IMR-90 (cell line): ENCODE results near the gene NECTIN4. TPM values are rescaled to one million over a fixed set of nuclear protein-coding genes. Genes with fewer than 3 reads are reported as not detected.

Experiments
- ATAC-seq: fragments of 200-7000 bp; cut with Tn5 transposase; 2 replicates; pipeline ENCODE4 v1.9.1; 2020; ENCODE audit warnings: low read depth, mild to moderate bottlenecking, moderate library complexity
- BruUV-seq: library from RNA; stranded (reverse); fragments of 400-500 nt; replicated peaks from 2 replicates; lab custom pipeline; 2021; lab: Mats Ljungman, UMichigan
- CTCF ChIA-PET: fragments of 300-600 bp; formaldehyde crosslinking; extraction: SDS; loops from one replicate; lab custom pipeline; 2021; ENCODE audit warnings: antibody characterized with exemption; lab: Yijun Ruan, JAX
- POLR2A ChIA-PET: fragments of 300-600 bp; sonication (Branson Sonifier 250); formaldehyde crosslinking; loops from one replicate; lab custom pipeline; 2022; ENCODE audit warnings: antibody characterized with exemption; ENCODE audit not compliant: unreplicated experiment; lab: Charles Lee
- DNase-seq: peaks from one replicate; pipeline ENCODE4 v3.0.0; 2013
- H2AFZ ChIP-seq: replicated peaks from 2 replicates; pipeline ENCODE3; 2013; ENCODE audit warnings: low read length, mild to moderate bottlenecking; ENCODE audit not compliant: poor library complexity
- H2AK5ac ChIP-seq: 2 replicates; pipeline ENCODE4 v1.6.1; 2013; ENCODE audit warnings: low read depth, low read length, inconsistent platforms
- H2AK9ac ChIP-seq: replicated peaks from 2 replicates; pipeline ENCODE3; 2013; ENCODE audit warnings: mild to moderate bottlenecking, low read depth, low read length, moderate library complexity; ENCODE audit not compliant: poor library complexity
- H2BK120ac ChIP-seq: 2 replicates; pipeline ENCODE4 v1.6.1; 2013; ENCODE audit warnings: low read depth, low read length, inconsistent platforms
- H2BK15ac ChIP-seq: 3 replicates; pipeline ENCODE4 v1.6.1; 2013; ENCODE audit warnings: low read depth, low read length, inconsistent platforms
- H2BK20ac ChIP-seq: 2 replicates; pipeline ENCODE4 v1.6.1; 2013; ENCODE audit warnings: low read depth, mild to moderate bottlenecking, inconsistent platforms, low read length, moderate library complexity
- H2BK5ac ChIP-seq: 2 replicates; pipeline ENCODE4 v1.6.1; 2013; ENCODE audit warnings: mild to moderate bottlenecking, low read depth, low read length, inconsistent platforms; ENCODE audit not compliant: poor library complexity, severe bottlenecking
- H3K14ac ChIP-seq: replicated peaks from 2 replicates; pipeline ENCODE4 v1.6.1; 2013; ENCODE audit warnings: low read depth, low read length, inconsistent platforms
- H3K18ac ChIP-seq: 2 replicates; pipeline ENCODE4 v1.6.1; 2013; ENCODE audit warnings: low read depth, low read length, control low read depth
- H3K23ac ChIP-seq: 2 replicates; pipeline ENCODE4 v1.6.1; 2013; ENCODE audit warnings: low read depth, low read length, inconsistent platforms
- H3K27ac ChIP-seq: 2 replicates; pipeline ENCODE4 v1.5.1; 2013; ENCODE audit warnings: mild to moderate bottlenecking, control low read depth, low read length; ENCODE audit not compliant: insufficient read depth
- H3K27me3 ChIP-seq: 2 replicates; pipeline ENCODE4 v1.6.1; 2013; ENCODE audit warnings: low read length; ENCODE audit not compliant: control insufficient read depth, insufficient read depth
- H3K36me3 ChIP-seq: 2 replicates; pipeline ENCODE4 v1.6.1; 2013; ENCODE audit warnings: low read length, mixed read lengths; ENCODE audit not compliant: control insufficient read depth, insufficient read depth
- H3K4ac ChIP-seq: 2 replicates; pipeline ENCODE4 v1.6.1; 2013; ENCODE audit warnings: low read depth, low read length, inconsistent platforms
- H3K4me1 ChIP-seq: 2 replicates; pipeline ENCODE4 v1.6.1; 2013; ENCODE audit warnings: low read length, mixed read lengths; ENCODE audit not compliant: control insufficient read depth, insufficient read depth
- H3K4me2 ChIP-seq: 2 replicates; pipeline ENCODE4 v1.6.1; 2013; ENCODE audit warnings: low read depth, mild to moderate bottlenecking, control low read depth, low read length, moderate library complexity
- H3K4me3 ChIP-seq: 2 replicates; pipeline ENCODE4 v1.5.1; 2013; ENCODE audit warnings: low read depth, mild to moderate bottlenecking, control low read depth, low read length, moderate library complexity; ENCODE audit not compliant: insufficient read depth
- H3K56ac ChIP-seq: 2 replicates; pipeline ENCODE4 v1.6.1; 2013; ENCODE audit warnings: low read length, inconsistent platforms; ENCODE audit not compliant: insufficient read depth; ENCODE audit errors: extremely low read depth
- H3K79me1 ChIP-seq, 2 experiments: 2 replicates each; pipeline ENCODE4 v1.6.1; 2013; ENCODE audit warnings: low read length in 2 of 2, inconsistent platforms in 1 of 2, low read depth in 1 of 2
- H3K9ac ChIP-seq: 2 replicates; pipeline ENCODE4 v1.6.1; 2013; ENCODE audit warnings: low read depth, low read length, control low read depth
- H3K9me1 ChIP-seq: 2 replicates; pipeline ENCODE4 v1.6.1; 2013; ENCODE audit warnings: low read length, inconsistent platforms; ENCODE audit not compliant: insufficient read depth
- H3K9me3 ChIP-seq: 2 replicates; pipeline ENCODE4 v1.6.1; 2013; ENCODE audit warnings: low read length; ENCODE audit not compliant: control insufficient read depth, insufficient read depth
- H4K20me1 ChIP-seq: 2 replicates; pipeline ENCODE4 v1.6.1; 2013; ENCODE audit warnings: low read length, inconsistent platforms; ENCODE audit not compliant: insufficient read depth
- H4K5ac ChIP-seq: 2 replicates; pipeline ENCODE4 v1.6.1; 2013; ENCODE audit warnings: mild to moderate bottlenecking, low read depth, low read length, control low read depth
- H4K8ac ChIP-seq, 2 experiments: 2 replicates each; pipeline ENCODE4 v1.6.1; 2013; ENCODE audit warnings: low read depth in 2 of 2, low read length in 2 of 2, control low read depth in 1 of 2, inconsistent platforms in 1 of 2
- H4K91ac ChIP-seq: 2 replicates; pipeline ENCODE4 v1.6.1; 2013; ENCODE audit warnings: low read depth, low read length, inconsistent platforms; ENCODE audit not compliant: insufficient read depth
- CHD1 ChIP-seq: IDR thresholded peaks from 2 replicates; pipeline ENCODE4 v1.6.1; 2012; ENCODE audit warnings: low read depth, low read length, improper control_type of control experiment
- FOS ChIP-seq: fragments of 150-350 bp; IDR thresholded peaks from 2 replicates; pipeline ENCODE4 v1.6.1; 2016; ENCODE audit warnings: low read depth, low read length
- RCOR1 ChIP-seq: IDR thresholded peaks from 2 replicates; pipeline ENCODE4 v1.6.1; 2012; ENCODE audit warnings: mild to moderate bottlenecking, low read length, improper control_type of control experiment; ENCODE audit not compliant: insufficient replicate concordance
- WGBS, 2 experiments: methylation state at CpG; one replicate each; pipeline versions ENCODE4 v1.1.5 to v1.1.7; 2013; ENCODE audit warnings: missing lambda C conversion rate in 2 of 2; ENCODE audit not compliant: insufficient read length in 1 of 2; ENCODE audit errors: extremely low coverage in 2 of 2; 5-methylcytosine and 5-hydroxymethylcytosine counted together
- dilution Hi-C: fragments of 300-500 bp; cut with HindIII; formaldehyde crosslinking; loops from one replicate; pipeline ENCODE4 v1.14.3; 2018; ENCODE audit warnings: low sequenced_read_pairs; ENCODE audit not compliant: unreplicated experiment
- in situ Hi-C: fragments of 300-500 bp; cut with MboI; formaldehyde crosslinking; loops from 3 replicates; pipeline ENCODE4 v1.14.3; 2019; ENCODE audit warnings: low sequenced_read_pairs, inconsistent platforms, mixed read lengths
- intact Hi-C: fragments of 100-400 bp; cut with micrococcal nuclease; formaldehyde crosslinking; loops from 2 replicates; pipeline ENCODE4 v1.10.0; 2022
- polyA plus RNA-seq, 3 experiments: library from polyadenylated mRNA; depleted of rRNA; stranded (reverse); fragments of >200 nt; gene quantifications; 2 replicates each; pipeline ENCODE4 v1.2.3, GENCODE V29; 2012; ENCODE audit warnings: low replicate concordance in 1 of 3
- total RNA-seq: library from RNA; depleted of rRNA; stranded (reverse); fragments of >200 nt; gene quantifications from 2 replicates; pipeline ENCODE4 v1.2.3, GENCODE V29; 2012

Gene NECTIN4
- total and polyA plus RNA-seq, 2 of the 4 experiments (the other 2 are of a cell fraction), result 0.18 to 0.24 TPM

DNA sequence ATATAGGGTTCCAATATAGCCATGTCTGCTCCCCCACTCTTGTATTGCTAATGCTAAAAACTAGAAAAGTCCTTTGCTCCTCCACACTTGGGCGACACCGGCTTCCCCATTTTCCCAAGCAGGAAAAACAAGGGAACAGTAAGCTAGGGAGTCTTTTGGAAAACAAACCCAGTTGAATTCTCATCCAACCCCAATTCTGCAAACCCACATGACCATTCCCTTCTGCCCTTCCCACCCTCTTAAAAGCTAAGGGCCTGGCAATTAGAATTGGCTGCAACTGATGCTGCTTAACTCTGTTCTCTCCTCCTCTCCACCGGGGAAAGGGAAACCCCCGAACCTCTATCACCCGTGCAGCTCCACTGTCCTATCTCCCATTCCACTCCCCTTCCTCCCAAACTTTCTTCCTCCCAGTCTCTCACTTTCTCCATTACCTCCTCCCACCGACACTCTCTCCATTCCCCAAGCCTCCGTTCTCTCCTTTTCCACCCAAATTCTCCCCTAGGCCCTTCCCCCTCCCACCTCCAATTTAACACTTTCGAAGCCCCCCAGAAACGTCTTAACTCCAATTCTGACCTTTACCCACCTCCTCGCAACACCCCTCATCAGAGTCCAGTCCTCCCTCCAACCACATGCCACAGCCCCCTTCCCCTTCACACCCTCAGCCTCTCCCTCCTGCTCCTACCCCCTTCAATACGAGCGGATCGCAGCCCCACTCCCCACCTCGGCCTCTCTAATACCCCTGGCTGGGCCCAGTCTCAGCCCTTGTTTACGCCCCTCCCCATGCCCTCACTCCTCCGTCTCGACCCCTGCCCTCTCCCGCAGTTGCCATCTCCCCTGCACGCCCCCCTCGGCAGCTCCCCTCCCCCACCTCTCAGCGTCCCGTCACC is 42.4 kb upstream of the NECTIN4 start:
- Histone ChIP-seq H3K14ac (peak overlapping the region; percentile 88), H3K4me1 (no peaks in the 10 kb centered on the region; the same call in 1 of the 2 replicates), H4K20me1 (no peaks in the 10 kb centered on the region), H2BK15ac (peak overlapping the region; percentile 10; the same call in 1 of the 3 replicates), H4K8ac (peak overlapping the region; percentile 44 to 90), H3K27me3 (no peaks in the 10 kb centered on the region), H3K18ac (peak overlapping the region; percentile 80), H3K9me3 (no peaks in the 10 kb centered on the region), H2BK20ac (no peak overlapping the region), H3K9me1 (peaks cover 5% of the 10 kb centered on the region), H3K23ac (peak overlapping the region; percentile 57), H2BK120ac (peak overlapping the region; percentile 63), H3K4me3 (peak overlapping the region; percentile 72), H2AFZ (peak overlapping the region; percentile 91), H4K91ac (peak overlapping the region; percentile 81), H2BK5ac (peak overlapping the region; percentile 87), H2AK5ac (peak overlapping the region; percentile 90), H3K27ac (peak overlapping the region; percentile 90), H3K36me3 (peaks cover 15% of the 10 kb centered on the region), H4K5ac (peak overlapping the region; percentile 79), H3K56ac (peak overlapping the region; percentile 24; the same call in 1 of the 2 replicates), H3K4ac (peak overlapping the region; percentile 97), H3K79me1 (peaks cover 25 to 81% of the 10 kb centered on the region in 2 experiments), H3K4me2 (peak overlapping the region; percentile 96), H3K9ac (peak overlapping the region; percentile 93), H2AK9ac (peak overlapping the region; percentile 99)
- no peak for TF ChIP-seq RCOR1
- no peak for TF ChIP-seq CHD1
- TF ChIP-seq FOS, result no peak
- dilution Hi-C loops, result no loop called here
- DNase-seq (peak; percentile 24), ATAC-seq (peak; percentile 6; the same call in 1 of the 2 replicates)
- ChIA-PET CTCF (no interaction called here), POLR2A (interaction anchor here (0.6 to 1.5 kb wide), 3 partner anchors 10 to 94 kb away, joined by 6 to 9 read pairs (median 8); partner anchors contain the start of genes NIT1 and PFDN2)
- intact Hi-C loops, result loop anchor here (1.0 kb wide), 1 partner anchor 13 kb away; the partner anchor contains the start of genes NIT1 and PFDN2
- BruUV-seq, result no TSS peak
- in situ Hi-C loops, result no loop called here
- WGBS, 2 experiments, result 0% methylated on average over 4 of the region's 22 CpGs; no CpG with 5 or more reads in 1 of the 2 experiments
